Hepatocyte (in vitro differentiated cells): ENCODE measurements around the gene CUX1.

Experiments used
- EZH2phosphoT487 ChIP-seq: fragments of 200-600 bp; sonication (generic); IDR thresholded peaks from one replicate; pipeline ENCODE4 v1.6.1; 2018; ENCODE audit warnings: antibody characterized with exemption, mild to moderate bottlenecking, low read depth, moderate library complexity; ENCODE audit not compliant: unreplicated experiment, severe bottlenecking
- TF ChIP-seq, protein P1 (sequence below): fragments of 200-600 bp; sonication (generic); IDR thresholded peaks from 2 replicates; pipeline ENCODE4 v1.5.1; 2016; ENCODE audit warnings: antibody characterized with exemption, mild to moderate bottlenecking; ENCODE audit not compliant: poor library complexity

DNA sequence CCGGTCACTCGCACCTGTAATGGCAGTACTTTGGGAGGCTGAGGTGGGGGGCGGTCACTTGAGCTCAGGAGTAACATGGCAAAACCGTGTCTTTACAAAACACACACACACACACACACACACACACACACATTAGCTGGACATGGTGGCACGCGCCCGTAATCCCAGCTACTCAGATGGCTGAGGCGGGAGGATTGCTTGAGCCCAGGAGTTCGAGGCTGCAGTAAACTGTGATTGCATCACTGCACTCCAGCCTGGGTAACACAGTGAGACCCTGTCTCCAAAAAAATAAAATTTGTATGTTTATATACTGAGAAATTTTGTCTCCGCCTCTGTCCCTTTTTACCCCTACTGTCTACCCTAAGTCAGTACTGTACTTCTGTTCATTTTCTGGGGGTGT is 86.6 kb downstream of the CUX1 start:
- TF ChIP-seq, protein P1, sequence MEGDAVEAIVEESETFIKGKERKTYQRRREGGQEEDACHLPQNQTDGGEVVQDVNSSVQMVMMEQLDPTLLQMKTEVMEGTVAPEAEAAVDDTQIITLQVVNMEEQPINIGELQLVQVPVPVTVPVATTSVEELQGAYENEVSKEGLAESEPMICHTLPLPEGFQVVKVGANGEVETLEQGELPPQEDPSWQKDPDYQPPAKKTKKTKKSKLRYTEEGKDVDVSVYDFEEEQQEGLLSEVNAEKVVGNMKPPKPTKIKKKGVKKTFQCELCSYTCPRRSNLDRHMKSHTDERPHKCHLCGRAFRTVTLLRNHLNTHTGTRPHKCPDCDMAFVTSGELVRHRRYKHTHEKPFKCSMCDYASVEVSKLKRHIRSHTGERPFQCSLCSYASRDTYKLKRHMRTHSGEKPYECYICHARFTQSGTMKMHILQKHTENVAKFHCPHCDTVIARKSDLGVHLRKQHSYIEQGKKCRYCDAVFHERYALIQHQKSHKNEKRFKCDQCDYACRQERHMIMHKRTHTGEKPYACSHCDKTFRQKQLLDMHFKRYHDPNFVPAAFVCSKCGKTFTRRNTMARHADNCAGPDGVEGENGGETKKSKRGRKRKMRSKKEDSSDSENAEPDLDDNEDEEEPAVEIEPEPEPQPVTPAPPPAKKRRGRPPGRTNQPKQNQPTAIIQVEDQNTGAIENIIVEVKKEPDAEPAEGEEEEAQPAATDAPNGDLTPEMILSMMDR, result no peak
- no peak for TF ChIP-seq EZH2phosphoT487
